ENCODE data around the gene PANK2.
"Not testable (repeated sequence)": the region's sequence is repeated elsewhere in the genome, so short reads cannot be mapped to it uniquely, and the experiment has no call there.

Gene PANK2

DNA sequence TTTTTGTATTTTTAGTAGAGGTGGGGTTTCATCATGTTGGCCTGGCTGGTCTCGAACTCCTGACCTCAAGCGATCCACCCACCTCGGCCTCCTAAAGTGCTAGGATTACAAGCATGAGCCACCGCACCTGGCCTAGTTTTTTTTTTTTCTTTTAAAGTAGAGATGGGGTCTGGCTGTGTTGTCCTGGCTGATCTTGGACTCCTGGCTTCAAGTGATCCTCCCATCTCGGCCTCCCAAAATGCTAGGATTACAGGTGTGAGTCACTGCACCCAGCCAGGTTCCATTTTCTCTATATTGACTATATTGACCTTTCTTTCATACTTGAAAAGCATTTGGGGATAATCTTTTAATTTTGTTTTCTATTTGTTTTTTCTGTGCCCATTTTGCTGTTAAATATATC, 13.3 kb downstream of the PANK2 start:
- Histone ChIP-seq H3K9ac (ENCODE audit: low read length) (no peak overlapping the region), H3K4me2 (ENCODE audit: low read length) (no peak overlapping the region), H3K9me2 (ENCODE audit: low read depth, low read length) (no peaks in the 10 kb centered on the region), H3K9me3 (ENCODE audit: low read length) (no peaks in the 10 kb centered on the region), H4K20me1 (ENCODE audit: insufficient read depth, low read length) (no peaks in the 10 kb centered on the region), H3K27me3 (ENCODE audit: insufficient read depth, low read length) (no peaks in the 10 kb centered on the region), H3K36me3 (ENCODE audit: insufficient read depth, low read length) (peaks cover 17% of the 10 kb centered on the region; the same call in 1 of the 2 replicates), H3K79me2 (ENCODE audit: insufficient read depth, low read length) (peaks cover 100% of the 10 kb centered on the region), H3K27ac (ENCODE audit: low read depth, low read length, poor library complexity, severe bottlenecking) (no peak overlapping the region), H3K4me1 (ENCODE audit: insufficient read depth, low read length, severe bottlenecking) (peaks cover 76% of the 10 kb centered on the region), H3K4me3 (ENCODE audit: low read depth, low read length, poor library complexity, severe bottlenecking) (no peak overlapping the region), H2AFZ (ENCODE audit: low read length) (no peak overlapping the region), H3F3A (ENCODE audit: insufficient read depth, low read length) (no peaks in the 10 kb centered on the region)
- TF ChIP-seq, protein P1, sequence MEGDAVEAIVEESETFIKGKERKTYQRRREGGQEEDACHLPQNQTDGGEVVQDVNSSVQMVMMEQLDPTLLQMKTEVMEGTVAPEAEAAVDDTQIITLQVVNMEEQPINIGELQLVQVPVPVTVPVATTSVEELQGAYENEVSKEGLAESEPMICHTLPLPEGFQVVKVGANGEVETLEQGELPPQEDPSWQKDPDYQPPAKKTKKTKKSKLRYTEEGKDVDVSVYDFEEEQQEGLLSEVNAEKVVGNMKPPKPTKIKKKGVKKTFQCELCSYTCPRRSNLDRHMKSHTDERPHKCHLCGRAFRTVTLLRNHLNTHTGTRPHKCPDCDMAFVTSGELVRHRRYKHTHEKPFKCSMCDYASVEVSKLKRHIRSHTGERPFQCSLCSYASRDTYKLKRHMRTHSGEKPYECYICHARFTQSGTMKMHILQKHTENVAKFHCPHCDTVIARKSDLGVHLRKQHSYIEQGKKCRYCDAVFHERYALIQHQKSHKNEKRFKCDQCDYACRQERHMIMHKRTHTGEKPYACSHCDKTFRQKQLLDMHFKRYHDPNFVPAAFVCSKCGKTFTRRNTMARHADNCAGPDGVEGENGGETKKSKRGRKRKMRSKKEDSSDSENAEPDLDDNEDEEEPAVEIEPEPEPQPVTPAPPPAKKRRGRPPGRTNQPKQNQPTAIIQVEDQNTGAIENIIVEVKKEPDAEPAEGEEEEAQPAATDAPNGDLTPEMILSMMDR (IDR thresholded peaks at IDR 0.05; ENCODE audit: low read length): no peak
- no peak for TF ChIP-seq EZH2 (IDR thresholded peaks at IDR 0.05; ENCODE audit: borderline replicate concordance, low read length)

DNA sequence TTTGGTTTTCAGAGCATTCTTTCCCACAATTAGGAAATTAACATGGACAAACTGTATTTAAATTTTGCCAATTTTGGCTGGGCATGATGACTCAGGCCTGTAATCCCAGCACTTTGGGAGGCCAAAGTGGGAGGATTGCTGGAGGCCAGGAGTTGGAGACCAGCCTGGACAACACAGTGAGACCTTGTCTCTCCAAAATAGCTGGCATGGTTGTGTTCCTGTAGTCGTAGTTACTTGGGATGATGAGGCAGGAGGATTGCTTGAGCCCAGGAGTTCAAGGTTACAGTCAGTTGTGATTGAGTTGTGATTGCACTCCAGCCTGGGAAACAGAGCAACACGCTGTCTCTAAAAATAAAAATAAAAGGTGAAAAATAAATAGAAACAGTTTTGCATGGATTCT, 15.0 kb downstream of the PANK2 start:
- no peak for TF ChIP-seq EZH2 (IDR thresholded peaks at IDR 0.05; ENCODE audit: borderline replicate concordance, low read length)
- TF ChIP-seq, protein P1 (IDR thresholded peaks at IDR 0.05; ENCODE audit: low read length): no peak
- no peaks in the 10 kb centered on the region for H3K9me3 ChIP-seq (ENCODE audit: low read length)
- H3K27ac ChIP-seq (ENCODE audit: low read depth, low read length, poor library complexity, severe bottlenecking): no peak overlapping the region
- peaks cover 34% of the 10 kb centered on the region for H3K36me3 ChIP-seq (ENCODE audit: insufficient read depth, low read length)
- H3K4me2 ChIP-seq (ENCODE audit: low read length): 0 out of 2 replicates have a peak overlapping the region, but pooled peaks have one; percentile 5
- H3K79me2 ChIP-seq (ENCODE audit: insufficient read depth, low read length): peaks cover 97% of the 10 kb centered on the region
- peaks cover 68% of the 10 kb centered on the region for H3K4me1 ChIP-seq (ENCODE audit: insufficient read depth, low read length, severe bottlenecking)
- H3K9ac ChIP-seq (ENCODE audit: low read length): no peak overlapping the region
- no peaks in the 10 kb centered on the region for H3K27me3 ChIP-seq (ENCODE audit: insufficient read depth, low read length)
- no peaks in the 10 kb centered on the region for H3F3A ChIP-seq (ENCODE audit: insufficient read depth, low read length)
- H2AFZ ChIP-seq (ENCODE audit: low read length): no peak overlapping the region
- H3K9me2 ChIP-seq (ENCODE audit: low read depth, low read length): no peaks in the 10 kb centered on the region
- H3K4me3 ChIP-seq (ENCODE audit: low read depth, low read length, poor library complexity, severe bottlenecking): no peak overlapping the region
- no peaks in the 10 kb centered on the region for H4K20me1 ChIP-seq (ENCODE audit: insufficient read depth, low read length)

DNA sequence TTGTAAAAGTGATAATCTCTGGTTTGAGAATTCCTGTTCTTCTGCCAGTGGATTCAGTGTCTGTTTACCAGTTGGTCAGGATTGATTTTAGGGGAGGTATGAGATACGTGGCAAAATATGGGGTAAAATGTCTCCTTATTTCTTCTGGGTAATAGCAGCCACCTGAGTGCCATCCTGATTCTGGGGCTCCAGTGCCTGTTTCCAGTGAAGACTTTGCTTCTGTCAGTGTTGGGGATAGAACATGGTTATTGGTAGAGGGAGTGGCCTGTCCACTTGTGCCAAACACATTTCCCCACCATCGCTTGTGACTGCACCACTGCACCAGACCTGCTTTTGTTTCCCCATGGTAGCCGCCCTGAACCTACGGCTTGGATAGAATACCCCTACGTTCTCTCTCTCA, 15.7 kb downstream of the PANK2 start:
- no peaks in the 10 kb centered on the region for H3K27me3 ChIP-seq (ENCODE audit: insufficient read depth, low read length)
- no peak overlapping the region for H3K27ac ChIP-seq (ENCODE audit: low read depth, low read length, poor library complexity, severe bottlenecking)
- no peaks in the 10 kb centered on the region for H3K9me3 ChIP-seq (ENCODE audit: low read length)
- H2AFZ ChIP-seq (ENCODE audit: low read length): no peak overlapping the region
- H3K4me3 ChIP-seq (ENCODE audit: low read depth, low read length, poor library complexity, severe bottlenecking): no peak overlapping the region
- H3K4me1 ChIP-seq (ENCODE audit: insufficient read depth, low read length, severe bottlenecking): peaks cover 61% of the 10 kb centered on the region
- H3K9me2 ChIP-seq (ENCODE audit: low read depth, low read length): no peaks in the 10 kb centered on the region
- no peaks in the 10 kb centered on the region for H3F3A ChIP-seq (ENCODE audit: insufficient read depth, low read length)
- H3K4me2 ChIP-seq (ENCODE audit: low read length): 0 out of 2 replicates have a peak overlapping the region, but pooled peaks have one; percentile 5
- no peak overlapping the region for H3K9ac ChIP-seq (ENCODE audit: low read length)
- TF ChIP-seq EZH2 (IDR thresholded peaks at IDR 0.05; ENCODE audit: borderline replicate concordance, low read length): no peak
- TF ChIP-seq, protein P1 (IDR thresholded peaks at IDR 0.05; ENCODE audit: low read length): no peak
- peaks cover 92% of the 10 kb centered on the region for H3K79me2 ChIP-seq (ENCODE audit: insufficient read depth, low read length)
- no peaks in the 10 kb centered on the region for H4K20me1 ChIP-seq (ENCODE audit: insufficient read depth, low read length)
- H3K36me3 ChIP-seq (ENCODE audit: insufficient read depth, low read length): peaks cover 41% of the 10 kb centered on the region

DNA sequence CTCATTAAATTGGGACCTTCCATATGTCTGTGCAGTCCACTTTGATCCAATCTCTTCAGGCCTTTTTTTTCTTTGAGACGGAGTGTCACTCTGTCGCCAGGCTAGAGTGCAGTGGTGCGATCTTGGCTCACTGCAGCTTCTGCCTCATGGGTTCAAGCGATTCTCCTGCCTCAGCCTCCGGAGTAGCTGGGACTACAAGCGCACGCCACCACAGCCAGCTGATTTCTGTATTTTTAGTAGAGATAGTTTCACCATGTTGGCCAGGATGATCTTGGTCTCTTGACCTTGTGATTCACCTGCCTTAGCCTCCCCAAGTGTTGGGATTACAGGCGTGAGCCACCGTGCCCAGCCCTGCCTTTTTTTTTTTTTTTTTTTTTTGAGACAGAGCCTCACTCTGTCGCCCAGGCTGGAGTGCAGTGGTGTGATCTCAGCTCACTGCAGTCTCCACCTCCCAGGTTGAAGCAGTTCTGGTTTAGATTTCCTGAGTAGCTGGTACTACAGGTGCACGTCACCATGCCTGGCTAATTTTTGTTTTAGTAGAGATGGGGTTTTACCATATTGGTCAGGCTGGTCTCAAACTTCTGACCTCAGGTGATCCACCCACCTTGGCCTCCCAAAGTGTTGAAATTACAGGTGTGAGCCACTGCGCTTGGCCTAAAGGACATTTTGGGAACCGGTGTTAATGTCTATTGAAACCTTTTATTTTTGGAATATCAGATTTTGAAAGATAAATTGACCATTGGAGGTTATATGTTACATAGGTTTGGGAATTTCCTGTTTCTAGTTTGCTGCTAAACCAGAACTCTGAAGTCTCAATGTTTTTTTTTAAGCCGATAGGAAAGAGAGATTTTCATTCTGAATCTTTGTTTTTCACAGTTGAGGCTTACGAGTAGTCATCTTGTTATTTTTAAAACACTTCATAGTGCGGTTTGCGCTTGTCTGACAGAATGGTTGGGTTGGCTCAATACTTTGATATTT, 17.8 kb downstream of the PANK2 start:
- Histone ChIP-seq H3K4me3 (ENCODE audit: low read depth, low read length, poor library complexity, severe bottlenecking) (peak overlapping the region; percentile 29), H3K79me2 (ENCODE audit: insufficient read depth, low read length) (peaks cover 82% of the 10 kb centered on the region), H3K4me1 (ENCODE audit: insufficient read depth, low read length, severe bottlenecking) (peaks cover 51% of the 10 kb centered on the region), H3K36me3 (ENCODE audit: insufficient read depth, low read length) (peaks cover 60% of the 10 kb centered on the region), H3K9ac (ENCODE audit: low read length) (peak overlapping the region; percentile 22; the same call in 1 of the 2 replicates), H3K27ac (ENCODE audit: low read depth, low read length, poor library complexity, severe bottlenecking) (peak overlapping the region; percentile 54)
- not testable (repeated sequence) for H3K9me3 ChIP-seq (ENCODE audit: low read length); H4K20me1 ChIP-seq (ENCODE audit: insufficient read depth, low read length); H2AFZ ChIP-seq (ENCODE audit: low read length); H3K27me3 ChIP-seq (ENCODE audit: insufficient read depth, low read length); H3K4me2 ChIP-seq (ENCODE audit: low read length); H3K9me2 ChIP-seq (ENCODE audit: low read depth, low read length); H3F3A ChIP-seq (ENCODE audit: insufficient read depth, low read length)
